Measurements from ENCODE around the gene HEBP2. TPM values are rescaled to one million over a fixed set of nuclear protein-coding genes. Genes with fewer than 3 reads are reported as not detected.

The HEBP2 gene
- 34.6 and 41.8 TPM in 2 replicates for total RNA-seq

DNA sequence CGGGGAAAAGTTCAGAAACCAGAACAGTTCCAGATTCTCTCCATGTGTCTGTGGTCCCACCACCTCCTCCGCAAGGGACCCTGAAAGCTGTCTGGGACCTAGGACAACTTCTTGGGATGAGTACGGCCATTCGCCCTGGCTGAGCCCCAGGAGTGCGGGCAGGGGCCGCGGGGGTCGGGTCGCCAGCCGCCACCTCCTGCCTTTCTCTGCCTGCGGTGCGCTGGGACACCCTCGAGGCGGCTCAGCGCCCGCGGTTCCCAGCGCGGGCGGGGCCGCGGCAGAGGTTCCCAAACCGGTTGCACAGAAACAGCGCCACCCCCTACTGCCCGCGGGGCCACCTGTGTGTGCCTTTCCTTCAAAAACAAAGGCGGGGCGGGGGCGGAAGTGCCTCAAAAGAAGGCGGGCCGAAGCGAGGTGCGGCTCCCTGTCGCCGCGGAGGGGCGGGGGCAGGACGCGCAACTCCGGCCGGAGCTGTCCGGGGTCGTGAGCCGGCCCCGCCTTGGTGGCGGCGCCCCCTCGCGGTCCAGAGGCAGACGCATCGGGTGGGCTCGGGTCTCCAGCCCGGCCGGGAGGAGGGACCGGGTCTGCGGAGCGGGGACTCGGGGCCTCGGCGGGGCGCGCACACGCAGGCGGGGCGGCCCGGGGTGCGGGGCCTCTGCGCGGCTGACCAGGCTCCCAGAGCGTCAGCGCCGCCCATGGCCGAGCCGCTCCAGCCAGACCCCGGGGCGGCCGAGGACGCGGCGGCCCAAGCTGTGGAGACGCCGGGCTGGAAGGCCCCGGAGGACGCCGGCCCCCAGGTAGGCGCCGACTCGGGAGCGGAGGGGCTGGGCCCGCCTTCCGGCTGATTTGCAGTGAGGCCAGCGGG, at the start of gene HEBP2:
Gene HEBP2 (plus strand): TSS at position 423 of the 865 bp plus-strand sequence. CDS start 273 bp downstream, at position 696.

GRCh38 chr6:138377844-138378243, 26.2 kb upstream of the HEBP2 start, which contains the start of gene SMIM28:
TSS of gene SMIM28 (plus strand) at chr6:138377905. CDS start at chr6:138378073, 168 bp downstream.

Small RNAs within 50 kb of the gene (small RNA-seq; reads per million reads assigned to genes)
- gene AL031003.1 (not detected), gene AL391669.1 (not detected), gene MIR3145 (1.2 reads per million, percentile 66 among the genes with 10 or more reads in this experiment)

Other genes starting within 250 kb of the HEBP2 start
- 6.9 and 7.9 TPM in 2 replicates for gene ARFGEF3, start 242.3 kb upstream of the HEBP2 start, total RNA-seq
- not detected in 2 replicates for gene PBOV1, start 185.7 kb upstream of the HEBP2 start, total RNA-seq
- gene SMIM28, start 26.3 kb upstream of the HEBP2 start, total RNA-seq: not detected in 2 replicates
- gene NHSL1, start 95.3 kb downstream of the HEBP2 start, total RNA-seq: 107 and 142 TPM in 2 replicates